ENCODE measurements around the gene IFRD2. TPM values are rescaled to one million over a fixed set of nuclear protein-coding genes. Genes with fewer than 3 reads are reported as not detected.
A peak's percentile ranks its signal among the peaks of the same experiment; 100 is the strongest.

IFRD2 gene
- total and polyA plus RNA-seq, 2 experiments from 2014 or later: 80.8 to 91.5 TPM

- peaks cover 6% of the 10 kb centered on the region for H3K36me3 ChIP-seq (ENCODE audit: insufficient read depth)
Observed at GRCh38 chr3:50327129-50327528, 34.9 kb upstream of the IFRD2 start.

More at GRCh38 chr3:50327129-50327528, 34.9 kb upstream of the IFRD2 start:
- H3K4me1 ChIP-seq (ENCODE audit: insufficient read depth): peaks cover 18% of the 10 kb centered on the region
- no peaks in the 10 kb centered on the region for H3K27me3 ChIP-seq (ENCODE audit: insufficient read depth)
- H3K27ac ChIP-seq (ENCODE audit: low read depth): no peak overlapping the region
- DNase-seq (ENCODE audit: low spot score): no peak
- ATAC-seq: no peak
- H3K4me2 ChIP-seq: peak overlapping the region; percentile 97
- H3K9me3 Mint-ChIP-seq: no peaks in the 10 kb centered on the region
- H3K4me3 ChIP-seq: peak overlapping the region; percentile 94
- H3K9me2 ChIP-seq (ENCODE audit: insufficient read depth): no peaks in the 10 kb centered on the region
- H4K20me1 ChIP-seq (replicated peaks; ENCODE audit: insufficient read depth): peaks cover 8% of the 10 kb centered on the region; the same call in 1 of the 2 replicates
- H3K4me1 Mint-ChIP-seq: peaks cover 32% of the 10 kb centered on the region
- H3K27me3 Mint-ChIP-seq (ENCODE audit: insufficient read depth, low read depth, poor library complexity): peaks cover 16% of the 10 kb centered on the region
- H3K36me3 Mint-ChIP-seq (ENCODE audit: low read depth): peaks cover 38% of the 10 kb centered on the region
- peaks cover 13% of the 10 kb centered on the region for H3K79me2 ChIP-seq (replicated peaks; ENCODE audit: insufficient read depth)
- H3F3A ChIP-seq (replicated peaks; ENCODE audit: low read depth): peaks cover 31% of the 10 kb centered on the region; the same call in 1 of the 2 replicates
- peak overlapping the region; percentile 91 for H3K4me3 Mint-ChIP-seq
- H3K27ac Mint-ChIP-seq: no peak overlapping the region
- H2AFZ ChIP-seq: no peak overlapping the region
- no peak for TF ChIP-seq ZNF331 (CRISPR knock-in tag; IDR thresholded peaks at IDR 0.05; ENCODE audit: low read depth)
- TF ChIP-seq NANOG (IDR thresholded peaks at IDR 0.05; ENCODE audit: borderline replicate concordance): no peak
- TF ChIP-seq STAT1 (IDR thresholded peaks at IDR 0.05; ENCODE audit: unreplicated experiment): no peak
- TF ChIP-seq ZNF462 (CRISPR knock-in tag; IDR thresholded peaks at IDR 0.05): no peak
- no peak for TF ChIP-seq POLR2AphosphoS5 (IDR thresholded peaks at IDR 0.05; ENCODE audit: low read depth)
- no peak for TF ChIP-seq CREB1 (CRISPR knock-in tag; IDR thresholded peaks at IDR 0.05; ENCODE audit: low read depth)
- TF ChIP-seq EZH2phosphoT487 (IDR thresholded peaks at IDR 0.05; ENCODE audit: unreplicated experiment): no peak
- TF ChIP-seq ETS1 (IDR thresholded peaks at IDR 0.05): no peak
- no peak for TF ChIP-seq CTCF (conservative IDR thresholded peaks at IDR 0.05; ENCODE audit: low read depth in 2 of 2)
- TF ChIP-seq JUNB (IDR thresholded peaks at IDR 0.05; ENCODE audit: unreplicated experiment): no peak
- TF ChIP-seq REST (IDR thresholded peaks at IDR 0.05; ENCODE audit: unreplicated experiment): no peak
- TF ChIP-seq ZNF114 (CRISPR knock-in tag; IDR thresholded peaks at IDR 0.05): no peak
- TF ChIP-seq EZH2 (IDR thresholded peaks at IDR 0.05; ENCODE audit: low read depth, unreplicated experiment): no peak

Measured in GM23338 (cell line).